Large intestine (tissue), 12 donors: ENCODE data around the gene ZBTB44. TPM values are rescaled to one million over a fixed set of nuclear protein-coding genes. Genes with fewer than 3 reads are reported as not detected.
"Not testable (repeated sequence)": the region's sequence is repeated elsewhere in the genome, so short reads cannot be mapped to it uniquely, and the experiment has no call there.

ENCODE experiments used
- DNase-seq, 2 donors: peaks; one replicate each; pipeline versions ENCODE4 v3.0.0 to v3.0.0-alpha.2; 2013
- H3K27ac ChIP-seq: one replicate; pipeline ENCODE4 v1.5.1; 2013; ENCODE audit warnings: low read length
- H3K27me3 ChIP-seq: 2 replicates; pipeline ENCODE4 v1.6.1; 2013; ENCODE audit warnings: low read length; ENCODE audit not compliant: control insufficient read depth, insufficient read depth
- H3K36me3 ChIP-seq: 2 replicates; pipeline ENCODE4 v1.6.1; 2013; ENCODE audit warnings: low read length; ENCODE audit not compliant: control insufficient read depth, insufficient read depth
- H3K4me1 ChIP-seq: one replicate; pipeline ENCODE4 v1.6.1; 2013; ENCODE audit warnings: low read length; ENCODE audit not compliant: control insufficient read depth, insufficient read depth
- H3K4me3 ChIP-seq: one replicate; pipeline ENCODE4 v1.5.1; 2013; ENCODE audit warnings: low read length
- H3K9me3 ChIP-seq: one replicate; pipeline ENCODE4 v1.6.1; 2013; ENCODE audit warnings: mild to moderate bottlenecking, low read depth, low read length, moderate library complexity; ENCODE audit not compliant: control insufficient read depth
- WGBS: methylation state at CpG from one replicate; pipeline ENCODE4 v1.1.5; 2013; ENCODE audit warnings: low lambda C conversion rate; ENCODE audit not compliant: insufficient coverage; 5-methylcytosine and 5-hydroxymethylcytosine counted together
- long read RNA-seq, 11 donors: transcript quantifications; one replicate each; lab custom pipeline, GENCODE V29; 2026
- polyA plus RNA-seq: library from polyadenylated mRNA; unstranded; fragments of 120-200 nt; gene quantifications from one replicate; pipeline ENCODE4 v1.2.1, GENCODE V29; 2013

The ZBTB44 gene
- 31.9 TPM for polyA plus RNA-seq
- long read RNA-seq, donor 1, full-length matches to known transcripts, result 2 of 2 reads
- long read RNA-seq, donor 1, partial matches to known transcripts, result 0 of 2 reads
- long read RNA-seq, donor 1, other reads (novel, unspliced or antisense), result 0 of 2 reads
- long read RNA-seq, donor 2, full-length matches to known transcripts, result 6 of 6 reads
- long read RNA-seq, donor 2, partial matches to known transcripts, result 0 of 6 reads
- long read RNA-seq, donor 2, other reads (novel, unspliced or antisense), result 0 of 6 reads
- long read RNA-seq, donor 3, result 0 reads
- long read RNA-seq, donor 4, result 0 reads
- long read RNA-seq, donor 5, full-length matches to known transcripts, result 2 of 2 reads
- long read RNA-seq, donor 5, partial matches to known transcripts, result 0 of 2 reads
- long read RNA-seq, donor 5, other reads (novel, unspliced or antisense), result 0 of 2 reads
- long read RNA-seq, donor 6, full-length matches to known transcripts, result 1 of 1 reads
- long read RNA-seq, donor 6, partial matches to known transcripts, result 0 of 1 reads
- long read RNA-seq, donor 6, other reads (novel, unspliced or antisense), result 0 of 1 reads
- long read RNA-seq, donor 7, result 0 reads
- long read RNA-seq, donor 8, full-length matches to known transcripts, result 3 of 8 reads
- long read RNA-seq, donor 8, partial matches to known transcripts, result 5 of 8 reads
- long read RNA-seq, donor 8, other reads (novel, unspliced or antisense), result 0 of 8 reads
- long read RNA-seq, donor 9, full-length matches to known transcripts, result 1 of 1 reads
- long read RNA-seq, donor 9, partial matches to known transcripts, result 0 of 1 reads
- long read RNA-seq, donor 9, other reads (novel, unspliced or antisense), result 0 of 1 reads
- long read RNA-seq, donor 10, partial matches to known transcripts, result 0 of 1 reads
- long read RNA-seq, donor 10, other reads (novel, unspliced or antisense), result 0 of 1 reads
- long read RNA-seq, donor 11, partial matches to known transcripts, result 0 of 1 reads
- long read RNA-seq, donor 11, other reads (novel, unspliced or antisense), result 0 of 1 reads

DNA sequence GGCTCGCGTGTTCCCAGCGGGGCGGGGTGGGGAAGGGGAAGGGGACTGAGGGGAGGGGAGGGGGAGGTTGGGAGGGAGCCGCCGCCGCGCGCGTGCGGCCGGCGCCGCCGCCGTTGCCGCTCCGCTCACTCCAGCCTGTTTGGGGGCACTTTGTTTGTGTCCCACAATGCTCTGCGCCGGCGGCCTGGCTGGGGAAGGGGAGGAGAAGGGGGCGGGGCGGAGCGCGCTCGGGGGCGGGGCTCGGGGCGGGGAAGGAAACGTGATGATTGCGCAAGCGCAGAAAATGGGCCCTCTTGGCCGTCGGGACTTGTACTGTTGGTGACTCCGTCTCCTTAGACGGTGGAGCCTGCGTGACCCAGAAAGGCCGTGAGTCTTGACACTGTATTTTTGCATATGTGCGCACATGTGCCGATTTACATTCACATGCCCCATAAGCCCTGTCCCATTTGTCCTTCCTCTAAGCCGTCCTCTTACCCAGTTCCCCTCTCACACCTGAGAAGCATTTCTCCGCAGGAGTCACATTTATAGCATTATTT is at the start of gene ZBTB44:
Gene ZBTB44 (minus strand): TSS at position 168 of the 536 bp plus-strand sequence. CDS start 53,044 bp downstream, outside the sequence.
- WGBS, result no CpG with 5 or more reads among the region's 42 CpGs
- no peaks in the 10 kb centered on the region for H3K36me3 ChIP-seq
- peak within 1 kb of the TSS; percentile 93 for H3K4me3 ChIP-seq
- peak within 1 kb of the TSS; percentile 86 for H3K27ac ChIP-seq
- H3K9me3 ChIP-seq, result peaks cover 7% of the 10 kb centered on the region
- peak; percentile 83 to 90 for DNase-seq
- H3K4me1 ChIP-seq, result peaks cover 20% of the 10 kb centered on the region
- H3K27me3 ChIP-seq, result no peaks in the 10 kb centered on the region

GRCh38 chr11:130359419-130359818 is 44.7 kb upstream of the ZBTB44 start:
- Histone ChIP-seq H3K27me3 (no peaks in the 10 kb centered on the region), H3K27ac (no peak overlapping the region), H3K4me1 (no peaks in the 10 kb centered on the region), H3K36me3 (no peaks in the 10 kb centered on the region), H3K4me3 (no peak overlapping the region), H3K9me3 (peaks cover 7% of the 10 kb centered on the region)
- DNase-seq, result no peak

DNA sequence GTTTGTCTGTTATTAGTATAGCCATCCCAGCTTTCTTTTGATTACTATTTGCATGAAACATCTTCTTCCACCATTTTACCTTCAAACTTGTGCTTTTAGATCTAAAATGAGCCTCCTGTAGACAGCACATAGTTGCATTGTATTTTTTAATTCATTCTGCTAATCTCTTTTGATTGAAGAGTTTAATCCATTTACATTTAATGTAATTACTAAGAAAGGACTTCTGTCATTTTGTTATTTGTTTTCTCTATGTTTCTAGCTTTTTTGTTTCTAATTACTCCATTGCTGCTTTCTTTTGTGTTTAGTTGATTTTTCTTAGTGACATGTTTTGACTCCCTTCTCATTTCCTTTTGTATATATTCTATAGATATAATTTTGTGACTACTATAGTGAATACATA is 43.7 kb upstream of the ZBTB44 start:
- Histone ChIP-seq H3K27ac (no peak overlapping the region), H3K27me3 (no peaks in the 10 kb centered on the region), H3K9me3 (peaks cover 7% of the 10 kb centered on the region), H3K4me3 (no peak overlapping the region), H3K36me3 (no peaks in the 10 kb centered on the region), H3K4me1 (no peaks in the 10 kb centered on the region)
- DNase-seq, result no peak

- WGBS, result no CpG with 5 or more reads among the region's 1 CpG
- Histone ChIP-seq H3K27ac (no peak overlapping the region), H3K4me3 (no peak overlapping the region), H3K27me3 (no peaks in the 10 kb centered on the region), H3K9me3 (no peaks in the 10 kb centered on the region), H3K4me1 (no peaks in the 10 kb centered on the region), H3K36me3 (no peaks in the 10 kb centered on the region)
- DNase-seq, result no peak
Observed at GRCh38 chr11:130347261-130347660, 32.5 kb upstream of the ZBTB44 start.

GRCh38 chr11:130344841-130345240 is 30.1 kb upstream of the ZBTB44 start:
- no peaks in the 10 kb centered on the region for H3K4me1 ChIP-seq
- no peak for DNase-seq
- no peaks in the 10 kb centered on the region for H3K27me3 ChIP-seq
- H3K27ac ChIP-seq, result no peak overlapping the region
- H3K9me3 ChIP-seq, result peaks cover 5% of the 10 kb centered on the region
- no peak overlapping the region for H3K4me3 ChIP-seq
- WGBS, result no CpG with 5 or more reads among the region's 1 CpG
- no peaks in the 10 kb centered on the region for H3K36me3 ChIP-seq

DNA sequence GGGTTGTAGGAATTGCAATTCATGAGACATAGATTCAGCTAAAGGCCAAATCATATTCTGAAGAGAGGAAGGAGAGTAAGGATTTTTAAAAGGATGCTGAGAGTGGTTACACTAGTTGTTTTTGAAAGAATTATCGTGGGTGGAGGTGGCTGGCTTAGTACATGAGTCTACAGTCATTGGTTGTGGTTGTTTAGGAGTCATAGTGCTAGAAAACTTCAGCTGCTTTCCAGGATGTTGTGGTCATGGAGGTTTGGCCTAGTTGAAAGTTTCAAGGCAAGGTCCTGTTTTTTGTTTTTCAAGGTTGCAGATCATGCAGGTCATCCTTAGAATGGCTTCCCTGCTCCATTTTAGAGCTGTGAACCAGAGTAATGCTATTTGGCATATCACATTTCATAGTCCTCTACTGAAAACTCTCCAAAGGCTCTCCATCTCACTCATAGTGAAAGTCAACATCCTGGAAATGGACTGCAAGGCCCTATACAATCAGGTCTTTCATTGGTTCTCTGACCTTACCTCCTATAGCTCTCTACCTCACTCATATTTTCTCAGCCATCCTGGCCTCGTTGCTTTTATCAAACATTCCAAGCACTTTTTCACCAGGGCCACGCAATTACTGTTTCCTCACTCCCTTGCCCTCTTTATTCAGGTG is 26.1 kb upstream of the ZBTB44 start:
- Histone ChIP-seq H3K36me3 (no peaks in the 10 kb centered on the region), H3K4me3 (no peak overlapping the region), H3K27me3 (no peaks in the 10 kb centered on the region), H3K27ac (no peak overlapping the region), H3K9me3 (peaks cover 12% of the 10 kb centered on the region), H3K4me1 (no peaks in the 10 kb centered on the region)
- peak in 1 of 2 donors; percentile 2 for DNase-seq
- 73% methylated on average over 2 of the region's 3 CpGs for WGBS

GRCh38 chr11:130338667-130339066 is 23.9 kb upstream of the ZBTB44 start:
- no peak overlapping the region for H3K27ac ChIP-seq
- no peaks in the 10 kb centered on the region for H3K36me3 ChIP-seq
- H3K4me1 ChIP-seq, result no peaks in the 10 kb centered on the region
- H3K9me3 ChIP-seq, result peaks cover 12% of the 10 kb centered on the region
- WGBS, result no CpG with 5 or more reads among the region's 3 CpGs
- H3K27me3 ChIP-seq, result no peaks in the 10 kb centered on the region
- DNase-seq, result no peak
- H3K4me3 ChIP-seq, result no peak overlapping the region

GRCh38 chr11:130337281-130338089 is 22.8 kb upstream of the ZBTB44 start:
- WGBS, result no CpG with 5 or more reads among the region's 36 CpGs
- Histone ChIP-seq H3K4me3 (no peak overlapping the region), H3K27ac (no peak overlapping the region), H3K9me3 (peaks cover 12% of the 10 kb centered on the region), H3K4me1 (no peaks in the 10 kb centered on the region), H3K36me3 (no peaks in the 10 kb centered on the region), H3K27me3 (no peaks in the 10 kb centered on the region)
- no peak for DNase-seq

DNA sequence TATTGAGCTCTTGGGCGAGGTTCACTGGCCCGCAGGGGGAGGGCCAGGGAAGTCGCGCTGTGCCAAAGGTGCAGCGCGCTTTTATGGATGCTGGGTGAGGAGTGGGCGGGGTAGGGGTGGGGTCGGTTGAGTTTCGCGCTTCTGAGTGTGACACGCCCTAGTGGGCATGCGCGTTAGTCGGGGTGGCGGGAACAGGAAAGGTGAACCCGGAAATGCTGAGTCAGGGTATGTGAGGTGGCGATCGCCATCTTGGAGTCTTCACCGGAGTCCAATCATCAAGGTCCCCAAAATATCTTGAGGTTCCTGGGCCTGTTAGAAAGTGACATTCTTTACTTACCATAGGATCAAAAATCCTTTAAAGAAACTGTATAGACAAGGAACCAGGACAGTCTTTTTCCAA is 16.7 kb upstream of the ZBTB44 start:
- no CpG with 5 or more reads among the region's 19 CpGs for WGBS
- not testable (repeated sequence) for H3K9me3 ChIP-seq, DNase-seq, H3K36me3 ChIP-seq, H3K27me3 ChIP-seq, H3K4me3 ChIP-seq, H3K4me1 ChIP-seq, H3K27ac ChIP-seq
